DND-41 (cell line): Measurements from ENCODE around the gene MBL2.

Source experiments
- ATAC-seq: fragments of 200-7000 bp; cut with Tn5 transposase; 3 replicates; pipeline ENCODE4 v1.9.1; 2021; ENCODE audit warnings: low read depth; ENCODE audit not compliant: insufficient read depth
- DNase-seq: peaks from one replicate; pipeline ENCODE4 v3.0.0-alpha.2; 2020
- H2AFZ ChIP-seq: 2 replicates; pipeline ENCODE4 v1.6.0; 2012; ENCODE audit warnings: low read depth, low read length
- H3K27ac ChIP-seq: 2 replicates; pipeline ENCODE4 v1.5.1; 2012; ENCODE audit warnings: low read length, inconsistent platforms
- H3K27me3 ChIP-seq: fragments of 200-600 bp; sonication (generic); 2 replicates; pipeline ENCODE4 v1.6.0; 2012; ENCODE audit warnings: low read length, mild to moderate bottlenecking, inconsistent platforms; ENCODE audit not compliant: insufficient read depth, poor library complexity
- H3K36me3 ChIP-seq: 2 replicates; pipeline ENCODE4 v1.5.1; 2012; ENCODE audit warnings: low read length, inconsistent platforms; ENCODE audit not compliant: insufficient read depth
- H3K4me1 ChIP-seq: 2 replicates; pipeline ENCODE4 v1.5.1; 2012; ENCODE audit warnings: mild to moderate bottlenecking, low read length; ENCODE audit not compliant: insufficient read depth
- H3K4me2 ChIP-seq: 2 replicates; pipeline ENCODE4 v1.6.0; 2012; ENCODE audit warnings: mild to moderate bottlenecking, moderate library complexity, low read length, inconsistent platforms; ENCODE audit not compliant: insufficient read depth
- H3K4me3 ChIP-seq, 2 experiments: fragments of 200-600 bp in 1 of 2; shearing (Covaris generic) in 1 of 2; 2 replicates each; pipeline ENCODE4 v1.5.1; 2012 to 2016; ENCODE audit warnings: inconsistent platforms in 2 of 2, low read length in 2 of 2, mild to moderate bottlenecking in 2 of 2, low read depth in 1 of 2, moderate library complexity in 1 of 2
- H3K79me2 ChIP-seq: 2 replicates; pipeline ENCODE4 v1.6.0; 2012; ENCODE audit warnings: low read length, inconsistent platforms; ENCODE audit not compliant: insufficient read depth
- H3K9ac ChIP-seq: 2 replicates; pipeline ENCODE4 v1.6.0; 2012; ENCODE audit warnings: low read depth, mild to moderate bottlenecking, inconsistent platforms, low read length, moderate library complexity
- H3K9me3 ChIP-seq: 2 replicates; pipeline ENCODE4 v1.5.1; 2012; ENCODE audit warnings: low read length, moderate library complexity, mild to moderate bottlenecking, inconsistent platforms; ENCODE audit not compliant: insufficient read depth, severe bottlenecking
- H4K20me1 ChIP-seq: 2 replicates; pipeline ENCODE4 v1.6.0; 2012; ENCODE audit warnings: low read length; ENCODE audit not compliant: insufficient read depth
- CTCF ChIP-seq: IDR thresholded peaks from 2 replicates; pipeline ENCODE4 v1.5.1; 2012; ENCODE audit warnings: borderline replicate concordance, low read length, moderate library complexity, mild to moderate bottlenecking; ENCODE audit not compliant: poor library complexity, severe bottlenecking; ENCODE audit errors: extremely low read depth
- EZH2 ChIP-seq: IDR thresholded peaks from 3 replicates; pipeline ENCODE4 v1.6.1; 2012; ENCODE audit warnings: borderline replicate concordance, low read depth, mild to moderate bottlenecking, moderate library complexity, low read length, inconsistent platforms; ENCODE audit not compliant: severe bottlenecking

MBL2 gene

GRCh38 chr10:52758406-52758805, 14.2 kb downstream of the MBL2 start:
- H4K20me1 ChIP-seq: no peaks in the 10 kb centered on the region
- no peak overlapping the region for H3K4me3 ChIP-seq
- H3K9me3 ChIP-seq: no peaks in the 10 kb centered on the region
- no peaks in the 10 kb centered on the region for H3K4me1 ChIP-seq
- no peak for TF ChIP-seq CTCF
- TF ChIP-seq EZH2: no peak
- no peak overlapping the region for H3K9ac ChIP-seq
- no peak overlapping the region for H2AFZ ChIP-seq
- no peaks in the 10 kb centered on the region for H3K36me3 ChIP-seq
- H3K27me3 ChIP-seq: no peaks in the 10 kb centered on the region
- no peak for DNase-seq
- no peak overlapping the region for H3K4me2 ChIP-seq
- no peaks in the 10 kb centered on the region for H3K79me2 ChIP-seq
- ATAC-seq: no peak
- no peak overlapping the region for H3K27ac ChIP-seq

- H3K27me3 ChIP-seq: no peaks in the 10 kb centered on the region
- no peaks in the 10 kb centered on the region for H3K36me3 ChIP-seq
- no peak overlapping the region for H3K4me3 ChIP-seq
- DNase-seq (no peak), ATAC-seq (no peak)
- H3K9me3 ChIP-seq: no peaks in the 10 kb centered on the region
- TF ChIP-seq EZH2 (no peak), CTCF (no peak)
- no peaks in the 10 kb centered on the region for H3K4me1 ChIP-seq
- H3K27ac ChIP-seq: no peak overlapping the region
- H3K9ac ChIP-seq: no peak overlapping the region
- H4K20me1 ChIP-seq: no peaks in the 10 kb centered on the region
- H3K4me2 ChIP-seq: no peak overlapping the region
- H2AFZ ChIP-seq: no peak overlapping the region
- no peaks in the 10 kb centered on the region for H3K79me2 ChIP-seq
Observed at GRCh38 chr10:52757773-52758172, 14.8 kb downstream of the MBL2 start.

- Histone ChIP-seq H2AFZ (no peak overlapping the region), H3K4me2 (no peak overlapping the region), H3K4me3 (no peak overlapping the region), H3K27me3 (no peaks in the 10 kb centered on the region), H4K20me1 (no peaks in the 10 kb centered on the region), H3K9me3 (no peaks in the 10 kb centered on the region), H3K27ac (no peak overlapping the region), H3K79me2 (no peaks in the 10 kb centered on the region), H3K36me3 (no peaks in the 10 kb centered on the region), H3K4me1 (no peaks in the 10 kb centered on the region), H3K9ac (no peak overlapping the region)
- no peak for TF ChIP-seq EZH2
- no peak for TF ChIP-seq CTCF
- no peak for DNase-seq
- no peak for ATAC-seq
Observed at GRCh38 chr10:52756966-52757365, 15.6 kb downstream of the MBL2 start.

GRCh38 chr10:52756295-52756694, 16.3 kb downstream of the MBL2 start:
- no peak overlapping the region for H2AFZ ChIP-seq
- no peaks in the 10 kb centered on the region for H3K36me3 ChIP-seq
- ATAC-seq: no peak
- H3K79me2 ChIP-seq: no peaks in the 10 kb centered on the region
- DNase-seq: no peak
- no peak overlapping the region for H3K27ac ChIP-seq
- no peaks in the 10 kb centered on the region for H3K27me3 ChIP-seq
- no peaks in the 10 kb centered on the region for H3K4me1 ChIP-seq
- H3K4me2 ChIP-seq: no peak overlapping the region
- H3K4me3 ChIP-seq: no peak overlapping the region
- TF ChIP-seq CTCF (no peak), EZH2 (no peak)
- no peaks in the 10 kb centered on the region for H4K20me1 ChIP-seq
- no peak overlapping the region for H3K9ac ChIP-seq
- peaks cover 3% of the 10 kb centered on the region for H3K9me3 ChIP-seq
